Neural cell (in vitro differentiated cells): Measurements from ENCODE around the gene BTG2. TPM values are rescaled to one million over a fixed set of nuclear protein-coding genes. Genes with fewer than 3 reads are reported as not detected.
A peak's percentile ranks its signal among the peaks of the same experiment; 100 is the strongest.

Source experiments
- H2AFZ ChIP-seq: fragments of 200-600, 300-800 bp; sonication (generic), shearing (Covaris generic); 2 replicates; pipeline ENCODE4 v1.6.0; 2014; ENCODE audit warnings: low read depth, mild to moderate bottlenecking, antibody characterized with exemption, low read length, moderate library complexity
- H3F3A ChIP-seq: fragments of 200-600 bp; shearing (Covaris generic); 2 replicates; pipeline ENCODE4 v1.6.1; 2016; ENCODE audit warnings: mild to moderate bottlenecking, moderate library complexity, mixed read lengths, antibody characterized with exemption, low read length; ENCODE audit not compliant: insufficient read depth, poor library complexity, severe bottlenecking
- H3K27ac ChIP-seq: fragments of 200-600, 300-800 bp; sonication (generic), shearing (Covaris generic); 2 replicates; pipeline ENCODE4 v1.5.1; 2014; ENCODE audit warnings: mild to moderate bottlenecking, low read length, moderate library complexity
- H3K27me3 ChIP-seq: fragments of 300-800, 200-600 bp; sonication (generic), shearing (Covaris generic); 2 replicates; pipeline ENCODE4 v1.6.0; 2014; ENCODE audit warnings: mild to moderate bottlenecking, low read depth, low read length, moderate library complexity; ENCODE audit not compliant: insufficient read depth
- H3K36me3 ChIP-seq: fragments of 300-800, 200-600 bp; sonication (generic), shearing (Covaris generic); 2 replicates; pipeline ENCODE4 v1.5.1; 2014; ENCODE audit warnings: mild to moderate bottlenecking, antibody characterized with exemption, low read length, moderate library complexity; ENCODE audit not compliant: insufficient read depth
- H3K4me2 ChIP-seq: fragments of 300-800, 200-600 bp; sonication (generic), shearing (Covaris generic); 2 replicates; pipeline ENCODE4 v1.6.0; 2014; ENCODE audit warnings: mild to moderate bottlenecking, low read length
- H3K4me3 ChIP-seq: fragments of 300-800, 200-600 bp; sonication (generic), shearing (Covaris generic); 2 replicates; pipeline ENCODE4 v1.5.1; 2014; ENCODE audit warnings: mild to moderate bottlenecking, low read length, moderate library complexity
- H3K79me2 ChIP-seq: fragments of 200-600 bp; shearing (Covaris generic); replicated peaks from 2 replicates; pipeline ENCODE4 v1.6.0; 2014; ENCODE audit warnings: mild to moderate bottlenecking, low read length, moderate library complexity; ENCODE audit not compliant: insufficient read depth
- H3K9ac ChIP-seq: fragments of 300-800, 200-600 bp; sonication (generic), shearing (Covaris generic); 2 replicates; pipeline ENCODE4 v1.6.1; 2016; ENCODE audit warnings: mild to moderate bottlenecking, low read length, mixed read lengths
- H3K9me2 ChIP-seq: fragments of 200-600 bp; shearing (Covaris generic); 2 replicates; pipeline ENCODE4 v1.6.1; 2016; ENCODE audit warnings: mild to moderate bottlenecking, low read length, mixed read lengths; ENCODE audit not compliant: insufficient read depth
- H3K9me3 ChIP-seq: fragments of 200-600, 300-800 bp; sonication (generic), shearing (Covaris generic); 2 replicates; pipeline ENCODE4 v1.6.1; 2016; ENCODE audit warnings: mild to moderate bottlenecking, mixed run types, low read length, moderate library complexity, mixed read lengths
- H4K20me1 ChIP-seq: fragments of 200-600 bp; shearing (Covaris generic); 2 replicates; pipeline ENCODE4 v1.6.1; 2016; ENCODE audit warnings: mild to moderate bottlenecking, mixed run types; ENCODE audit not compliant: insufficient read depth
- EP300 ChIP-seq: fragments of 450-650 bp; conservative IDR thresholded peaks from 2 replicates; pipeline ENCODE4 v1.6.1; 2014; ENCODE audit warnings: antibody characterized with exemption, mild to moderate bottlenecking, moderate library complexity; ENCODE audit not compliant: poor library complexity, severe bottlenecking
- EZH2 ChIP-seq: fragments of 200-600, 300-800 bp; shearing (Covaris generic), sonication (generic); IDR thresholded peaks from 2 replicates; pipeline ENCODE4 v1.6.1; 2014; ENCODE audit warnings: antibody characterized with exemption, low read length, borderline replicate concordance, mild to moderate bottlenecking; ENCODE audit not compliant: insufficient read depth, poor library complexity, severe bottlenecking
- MXI1 ChIP-seq: fragments of 450-650 bp; conservative IDR thresholded peaks from 2 replicates; pipeline ENCODE4 v1.6.1; 2014; ENCODE audit warnings: antibody characterized with exemption, mild to moderate bottlenecking; ENCODE audit not compliant: poor library complexity, severe bottlenecking
- POLR2AphosphoS5 ChIP-seq: IDR thresholded peaks from 2 replicates; pipeline ENCODE4 v1.6.1; 2012
- RAD21 ChIP-seq: fragments of 450-650 bp; conservative IDR thresholded peaks from 2 replicates; pipeline ENCODE4 v1.6.1; 2014; ENCODE audit warnings: antibody characterized with exemption, mild to moderate bottlenecking, moderate library complexity
- SMC3 ChIP-seq: fragments of 450-650 bp; conservative IDR thresholded peaks from 2 replicates; pipeline ENCODE4 v1.6.1; 2014; ENCODE audit warnings: antibody characterized with exemption, mild to moderate bottlenecking, moderate library complexity; ENCODE audit not compliant: poor library complexity
- TAF1 ChIP-seq: IDR thresholded peaks from 2 replicates; pipeline ENCODE4 v1.6.1; 2012; ENCODE audit warnings: low read depth
- polyA plus RNA-seq: library from polyadenylated mRNA; depleted of rRNA; stranded (reverse); fragments of >200 nt; gene quantifications from 2 replicates; pipeline ENCODE4 v1.2.3, GENCODE V29; 2014
- TF ChIP-seq, protein P1 (sequence below): IDR thresholded peaks from 2 replicates; pipeline ENCODE4 v1.6.1; 2012; ENCODE audit warnings: borderline replicate concordance
- TF ChIP-seq, protein P2 (sequence below): fragments of 450-650 bp; IDR thresholded peaks from 2 replicates; pipeline ENCODE4 v1.5.1; 2014; ENCODE audit warnings: antibody characterized with exemption, mild to moderate bottlenecking, moderate library complexity; ENCODE audit not compliant: poor library complexity, severe bottlenecking

Gene BTG2
- polyA plus RNA-seq, 1 donor from 2014 or later: 4.1 TPM

DNA sequence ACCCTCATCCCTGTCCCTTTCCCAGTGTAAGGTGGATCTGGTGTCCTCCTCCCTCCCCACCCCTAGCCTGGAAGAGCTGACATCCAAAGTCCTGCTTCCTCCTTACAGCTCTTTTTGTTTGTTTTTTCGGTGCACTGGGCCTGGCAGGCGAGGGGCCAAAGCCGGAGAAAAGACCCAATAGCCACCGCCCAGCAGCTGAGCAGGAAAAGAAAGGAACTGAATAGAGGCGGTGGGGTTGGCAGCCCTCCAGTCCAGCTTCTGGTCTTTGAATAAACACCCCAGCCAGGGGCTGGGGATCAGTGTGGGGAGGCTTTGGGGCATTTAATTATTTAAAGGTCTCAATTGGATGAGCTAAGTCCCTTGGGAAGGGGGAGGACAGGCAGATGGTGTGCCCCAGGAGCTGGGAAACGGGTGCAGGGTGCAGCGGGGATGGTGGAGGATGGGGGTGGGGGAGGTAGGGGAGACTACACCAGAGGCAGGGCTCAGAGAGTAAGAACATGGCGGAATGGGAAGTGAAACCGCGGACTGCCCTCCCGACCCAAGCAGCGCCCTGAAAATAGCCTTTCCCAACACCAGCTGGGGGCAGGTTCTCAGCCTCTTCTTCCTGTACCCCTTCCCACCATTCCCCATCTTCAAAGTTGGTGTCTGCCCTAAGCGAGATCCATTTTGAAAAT, 20.2 kb downstream of the BTG2 start:
- no peaks in the 10 kb centered on the region for H4K20me1 ChIP-seq
- no peaks in the 10 kb centered on the region for H3K27me3 ChIP-seq
- H3K9me3 ChIP-seq: no peaks in the 10 kb centered on the region
- no peaks in the 10 kb centered on the region for H3K79me2 ChIP-seq
- no peak overlapping the region for H3K27ac ChIP-seq
- H3K36me3 ChIP-seq: no peaks in the 10 kb centered on the region
- no peak overlapping the region for H3K4me3 ChIP-seq
- no peak for TF ChIP-seq EZH2
- TF ChIP-seq, protein P1, sequence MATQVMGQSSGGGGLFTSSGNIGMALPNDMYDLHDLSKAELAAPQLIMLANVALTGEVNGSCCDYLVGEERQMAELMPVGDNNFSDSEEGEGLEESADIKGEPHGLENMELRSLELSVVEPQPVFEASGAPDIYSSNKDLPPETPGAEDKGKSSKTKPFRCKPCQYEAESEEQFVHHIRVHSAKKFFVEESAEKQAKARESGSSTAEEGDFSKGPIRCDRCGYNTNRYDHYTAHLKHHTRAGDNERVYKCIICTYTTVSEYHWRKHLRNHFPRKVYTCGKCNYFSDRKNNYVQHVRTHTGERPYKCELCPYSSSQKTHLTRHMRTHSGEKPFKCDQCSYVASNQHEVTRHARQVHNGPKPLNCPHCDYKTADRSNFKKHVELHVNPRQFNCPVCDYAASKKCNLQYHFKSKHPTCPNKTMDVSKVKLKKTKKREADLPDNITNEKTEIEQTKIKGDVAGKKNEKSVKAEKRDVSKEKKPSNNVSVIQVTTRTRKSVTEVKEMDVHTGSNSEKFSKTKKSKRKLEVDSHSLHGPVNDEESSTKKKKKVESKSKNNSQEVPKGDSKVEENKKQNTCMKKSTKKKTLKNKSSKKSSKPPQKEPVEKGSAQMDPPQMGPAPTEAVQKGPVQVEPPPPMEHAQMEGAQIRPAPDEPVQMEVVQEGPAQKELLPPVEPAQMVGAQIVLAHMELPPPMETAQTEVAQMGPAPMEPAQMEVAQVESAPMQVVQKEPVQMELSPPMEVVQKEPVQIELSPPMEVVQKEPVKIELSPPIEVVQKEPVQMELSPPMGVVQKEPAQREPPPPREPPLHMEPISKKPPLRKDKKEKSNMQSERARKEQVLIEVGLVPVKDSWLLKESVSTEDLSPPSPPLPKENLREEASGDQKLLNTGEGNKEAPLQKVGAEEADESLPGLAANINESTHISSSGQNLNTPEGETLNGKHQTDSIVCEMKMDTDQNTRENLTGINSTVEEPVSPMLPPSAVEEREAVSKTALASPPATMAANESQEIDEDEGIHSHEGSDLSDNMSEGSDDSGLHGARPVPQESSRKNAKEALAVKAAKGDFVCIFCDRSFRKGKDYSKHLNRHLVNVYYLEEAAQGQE: no peak
- H3K9me2 ChIP-seq: no peaks in the 10 kb centered on the region
- peaks cover 4% of the 10 kb centered on the region for H3F3A ChIP-seq
- no peak overlapping the region for H3K4me2 ChIP-seq
- H3K9ac ChIP-seq: no peak overlapping the region
- H2AFZ ChIP-seq: no peak overlapping the region

DNA sequence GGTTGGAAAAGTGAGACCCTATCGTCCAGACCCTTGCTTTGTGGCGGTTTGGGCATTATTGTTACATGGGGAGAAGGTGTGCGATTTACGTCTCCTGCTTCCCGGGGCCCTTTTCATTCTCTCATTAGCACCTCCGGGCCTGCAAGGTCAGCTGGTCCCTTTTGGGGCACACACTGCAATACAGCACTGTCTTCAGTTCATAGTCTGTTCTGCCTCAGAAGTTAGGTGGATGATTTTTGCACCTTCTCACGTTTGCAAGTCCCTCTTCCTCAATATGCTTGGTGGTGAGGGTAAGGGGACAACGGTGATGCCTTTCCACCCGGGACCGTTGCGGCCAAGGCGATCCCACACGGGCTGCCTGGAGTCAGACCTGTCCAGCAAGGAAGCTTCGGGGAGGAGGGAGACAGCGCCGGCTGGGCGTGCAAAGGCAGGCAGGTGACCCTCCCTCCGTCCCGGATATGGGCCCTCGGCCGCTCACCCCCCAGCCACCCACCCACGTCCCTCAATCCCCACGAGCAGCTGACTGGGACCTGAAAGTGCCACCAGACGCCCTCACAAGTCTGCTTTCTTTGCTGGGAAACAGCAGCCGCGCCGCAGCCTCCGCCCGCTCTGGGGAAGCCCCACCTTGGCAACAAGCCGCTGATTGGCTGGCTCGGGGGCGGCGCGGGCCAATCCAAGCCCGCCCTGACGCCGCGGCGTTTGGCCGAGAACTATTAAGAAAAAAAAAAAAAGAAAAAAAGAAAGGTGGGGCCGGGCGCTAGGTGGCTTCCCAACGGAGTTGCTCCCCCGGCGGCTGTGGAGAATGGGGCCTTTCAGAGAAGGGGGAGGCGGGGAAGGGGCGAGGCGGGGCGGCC, 21.7 kb downstream of the BTG2 start:
- no peak for TF ChIP-seq EZH2
- TF ChIP-seq, protein P1: peak; percentile 49
- TF ChIP-seq EP300: peak; percentile 68
- TF ChIP-seq TAF1: peak; percentile 75
- TF ChIP-seq POLR2AphosphoS5: peak; percentile 65
- TF ChIP-seq MXI1: peak; percentile 26
- no peak for TF ChIP-seq SMC3
- TF ChIP-seq, protein P2, sequence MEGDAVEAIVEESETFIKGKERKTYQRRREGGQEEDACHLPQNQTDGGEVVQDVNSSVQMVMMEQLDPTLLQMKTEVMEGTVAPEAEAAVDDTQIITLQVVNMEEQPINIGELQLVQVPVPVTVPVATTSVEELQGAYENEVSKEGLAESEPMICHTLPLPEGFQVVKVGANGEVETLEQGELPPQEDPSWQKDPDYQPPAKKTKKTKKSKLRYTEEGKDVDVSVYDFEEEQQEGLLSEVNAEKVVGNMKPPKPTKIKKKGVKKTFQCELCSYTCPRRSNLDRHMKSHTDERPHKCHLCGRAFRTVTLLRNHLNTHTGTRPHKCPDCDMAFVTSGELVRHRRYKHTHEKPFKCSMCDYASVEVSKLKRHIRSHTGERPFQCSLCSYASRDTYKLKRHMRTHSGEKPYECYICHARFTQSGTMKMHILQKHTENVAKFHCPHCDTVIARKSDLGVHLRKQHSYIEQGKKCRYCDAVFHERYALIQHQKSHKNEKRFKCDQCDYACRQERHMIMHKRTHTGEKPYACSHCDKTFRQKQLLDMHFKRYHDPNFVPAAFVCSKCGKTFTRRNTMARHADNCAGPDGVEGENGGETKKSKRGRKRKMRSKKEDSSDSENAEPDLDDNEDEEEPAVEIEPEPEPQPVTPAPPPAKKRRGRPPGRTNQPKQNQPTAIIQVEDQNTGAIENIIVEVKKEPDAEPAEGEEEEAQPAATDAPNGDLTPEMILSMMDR: no peak
- no peak for TF ChIP-seq RAD21
- Histone ChIP-seq H3K79me2 (no peaks in the 10 kb centered on the region), H3K27ac (peak overlapping the region; percentile 50), H3K9me2 (no peaks in the 10 kb centered on the region), H3K9me3 (no peaks in the 10 kb centered on the region), H3K9ac (peak overlapping the region; percentile 67), H4K20me1 (no peaks in the 10 kb centered on the region), H3F3A (peaks cover 4% of the 10 kb centered on the region), H3K27me3 (no peaks in the 10 kb centered on the region), H3K4me3 (peak overlapping the region; percentile 69), H3K4me2 (peak overlapping the region; percentile 83), H2AFZ (peak overlapping the region; percentile 74), H3K36me3 (no peaks in the 10 kb centered on the region)
